Fibroblast of pulmonary artery (primary cell): ENCODE results near the gene SNX25.

Experiments
- DNase-seq: peaks from one replicate; pipeline ENCODE4 v3.0.0-alpha.2; 2010; ENCODE audit warnings: low read depth
- H3K4me3 ChIP-seq: replicated peaks from 2 replicates; pipeline ENCODE4 v1.5.1; 2011; ENCODE audit warnings: low read depth, mild to moderate bottlenecking, control low read depth, low read length, moderate library complexity
- CTCF ChIP-seq: IDR thresholded peaks from 2 replicates; pipeline ENCODE4 v1.5.1; 2011; ENCODE audit warnings: mild to moderate bottlenecking, control low read depth, low read length, inconsistent platforms; ENCODE audit errors: missing control alignments

The SNX25 gene

GRCh38 chr4:185222598-185222997, 13.2 kb downstream of the SNX25 start:
- DNase-seq, result no peak
- H3K4me3 ChIP-seq, result no peak overlapping the region
- TF ChIP-seq CTCF, result no peak

GRCh38 chr4:185224597-185224996, 15.2 kb downstream of the SNX25 start:
- no peak overlapping the region for H3K4me3 ChIP-seq
- DNase-seq, result no peak
- peak; percentile 23 for TF ChIP-seq CTCF

GRCh38 chr4:185225940-185226339, 16.5 kb downstream of the SNX25 start:
- no peak for DNase-seq
- no peak for TF ChIP-seq CTCF
- no peak overlapping the region for H3K4me3 ChIP-seq

- TF ChIP-seq CTCF, result peak; percentile 20
- no peak for DNase-seq
- no peak overlapping the region for H3K4me3 ChIP-seq
Observed at GRCh38 chr4:185227131-185227551, 17.7 kb downstream of the SNX25 start.

- no peak overlapping the region for H3K4me3 ChIP-seq
- DNase-seq, result no peak
- no peak for TF ChIP-seq CTCF
Observed at GRCh38 chr4:185227713-185228278, 18.4 kb downstream of the SNX25 start.

- TF ChIP-seq CTCF, result no peak
- H3K4me3 ChIP-seq, result no peak overlapping the region
- no peak for DNase-seq
Observed at GRCh38 chr4:185229021-185229818, 19.8 kb downstream of the SNX25 start.

- no peak for TF ChIP-seq CTCF
- H3K4me3 ChIP-seq, result no peak overlapping the region
- no peak for DNase-seq
Observed at GRCh38 chr4:185232370-185232769, 23.0 kb downstream of the SNX25 start.
